WTC11 (cell line): Measurements from ENCODE around the gene SLC48A1. TPM values are rescaled to one million over a fixed set of nuclear protein-coding genes. Genes with fewer than 3 reads are reported as not detected.

ENCODE experiments used
- ATAC-seq: fragments of 200-7000 bp; cut with Tn5 transposase; 2 replicates; pipeline ENCODE4 v1.10.0; 2021; ENCODE audit warnings: mild to moderate bottlenecking, moderate library complexity
- CTCF ChIA-PET: fragments of 300-600 bp; sonication (Branson Sonifier 250); formaldehyde crosslinking; loops from one replicate; lab custom pipeline; 2021; ENCODE audit warnings: antibody characterized with exemption; lab: Charles Lee
- POLR2A ChIA-PET: fragments of 350-600 bp; sonication (Branson Sonifier 250); formaldehyde crosslinking; loops from one replicate; lab custom pipeline; 2021; ENCODE audit warnings: antibody characterized with exemption; lab: Charles Lee
- DNase-seq: peaks from one replicate; pipeline ENCODE4 v3.0.0; 2021; ENCODE audit warnings: low spot score
- H3K27ac Mint-ChIP-seq: 2 replicates; pipeline ENCODE4 v1.8.0; 2021; ENCODE audit warnings: mixed read lengths
- H3K27me3 Mint-ChIP-seq: 2 replicates; pipeline ENCODE4 v1.8.0; 2021; ENCODE audit warnings: low read depth, mild to moderate bottlenecking, moderate library complexity, mixed read lengths
- H3K36me3 Mint-ChIP-seq: 2 replicates; pipeline ENCODE4 v1.8.0; 2021; ENCODE audit warnings: mixed read lengths
- H3K4me1 Mint-ChIP-seq: 2 replicates; pipeline ENCODE4 v1.8.0; 2022; ENCODE audit warnings: mixed read lengths
- H3K4me3 Mint-ChIP-seq: 2 replicates; pipeline ENCODE4 v1.8.0; 2021; ENCODE audit warnings: mild to moderate bottlenecking, moderate library complexity, mixed read lengths
- H3K9me3 Mint-ChIP-seq: 2 replicates; pipeline ENCODE4 v1.8.0; 2021; ENCODE audit warnings: mixed read lengths
- CBFB ChIP-seq: sonication (generic); formaldehyde crosslinking; IDR thresholded peaks from 2 replicates; pipeline ENCODE4 v1.8.1; 2022; ENCODE audit warnings: mild to moderate bottlenecking, low read depth, missing genetic modification reagents
- ELF4 ChIP-seq: sonication (generic); formaldehyde crosslinking; IDR thresholded peaks from 2 replicates; pipeline ENCODE4 v1.8.1; 2022; ENCODE audit warnings: low read depth, mild to moderate bottlenecking, moderate library complexity, missing genetic modification reagents
- FOXK1 ChIP-seq: sonication (generic); formaldehyde crosslinking; IDR thresholded peaks from 2 replicates; pipeline ENCODE4 v1.8.0; 2022; ENCODE audit warnings: mild to moderate bottlenecking, moderate library complexity, missing genetic modification reagents
- HMGA2 ChIP-seq: fragments of 250-450 bp; sonication (Bioruptor Pico); IDR thresholded peaks from 2 replicates; pipeline ENCODE4 v1.4.0; 2021; ENCODE audit warnings: mild to moderate bottlenecking, moderate library complexity
- MXD4 ChIP-seq: fragments of 250-450 bp; sonication (Bioruptor Pico); IDR thresholded peaks from 2 replicates; pipeline ENCODE4 v1.8.0; 2021; ENCODE audit warnings: mild to moderate bottlenecking, moderate library complexity, borderline replicate concordance
- NFATC4 ChIP-seq: fragments of 250-450 bp; sonication (Bioruptor Pico); IDR thresholded peaks from 2 replicates; pipeline ENCODE4 v1.9.0; 2021; ENCODE audit warnings: mild to moderate bottlenecking
- NFE2L1 ChIP-seq: sonication (generic); formaldehyde crosslinking; IDR thresholded peaks from 2 replicates; pipeline ENCODE4 v1.8.1; 2023; ENCODE audit warnings: missing genetic modification reagents
- OVOL2 ChIP-seq: fragments of 250-450 bp; sonication (Bioruptor Pico); IDR thresholded peaks from 2 replicates; pipeline ENCODE4 v1.9.0; 2021; ENCODE audit warnings: mild to moderate bottlenecking, borderline replicate concordance
- SOX15 ChIP-seq: fragments of 250-450 bp; sonication (Bioruptor Pico); IDR thresholded peaks from 2 replicates; pipeline ENCODE4 v1.9.0; 2021; ENCODE audit warnings: mild to moderate bottlenecking
- ZNF317 ChIP-seq: sonication (generic); formaldehyde crosslinking; IDR thresholded peaks from 2 replicates; pipeline ENCODE4 v1.8.1; 2023; ENCODE audit warnings: low read depth, mild to moderate bottlenecking, moderate library complexity, missing genetic modification reagents, borderline replicate concordance
- ZNF396 ChIP-seq: fragments of 250-450 bp; sonication (Bioruptor Pico); IDR thresholded peaks from 2 replicates; pipeline ENCODE4 v1.8.0; 2021; ENCODE audit warnings: mild to moderate bottlenecking, moderate library complexity, borderline replicate concordance
- total RNA-seq: library from RNA; stranded (reverse); gene quantifications from 3 replicates; pipeline ENCODE4 v1.2.3, GENCODE V29; 2021
- TF ChIP-seq, protein P1 (sequence below): sonication (generic); formaldehyde crosslinking; IDR thresholded peaks from 2 replicates; pipeline ENCODE4 v1.8.0; 2023; ENCODE audit warnings: missing genetic modification reagents
- TF ChIP-seq, protein P2 (sequence below): fragments of 250-450 bp; sonication (Bioruptor Pico); IDR thresholded peaks from 2 replicates; pipeline ENCODE4 v2.1.2; 2022; ENCODE audit warnings: mild to moderate bottlenecking, moderate library complexity
- TF ChIP-seq, protein P3 (sequence below): sonication (generic); formaldehyde crosslinking; IDR thresholded peaks from 2 replicates; pipeline ENCODE4 v1.8.1; 2022; ENCODE audit warnings: mild to moderate bottlenecking, moderate library complexity, missing genetic modification reagents
- TF ChIP-seq, protein P4 (sequence below): sonication (generic); formaldehyde crosslinking; IDR thresholded peaks from 2 replicates; pipeline ENCODE4 v1.8.1; 2022; ENCODE audit warnings: mild to moderate bottlenecking, missing genetic modification reagents, moderate library complexity, borderline replicate concordance
- TF ChIP-seq, protein P5 (sequence below): sonication (generic); formaldehyde crosslinking; IDR thresholded peaks from 2 replicates; pipeline ENCODE4 v1.8.0; 2022; ENCODE audit warnings: mild to moderate bottlenecking, missing genetic modification reagents
- TF ChIP-seq, protein P6 (sequence below): sonication (generic); formaldehyde crosslinking; IDR thresholded peaks from 2 replicates; pipeline ENCODE4 v1.8.1; 2023; ENCODE audit warnings: mild to moderate bottlenecking, missing genetic modification reagents, moderate library complexity
- TF ChIP-seq, protein P7 (sequence below): sonication (generic); formaldehyde crosslinking; IDR thresholded peaks from 2 replicates; pipeline ENCODE4 v1.8.1; 2022; ENCODE audit warnings: missing genetic modification reagents, borderline replicate concordance
- TF ChIP-seq, protein P8 (sequence below): sonication (generic); formaldehyde crosslinking; IDR thresholded peaks from 2 replicates; pipeline ENCODE4 v1.8.1; 2023; ENCODE audit warnings: mild to moderate bottlenecking, missing genetic modification reagents, moderate library complexity
- TF ChIP-seq, protein P9 (sequence below): sonication (generic); formaldehyde crosslinking; conservative IDR thresholded peaks from 2 replicates; pipeline ENCODE4 v1.8.1; 2022; ENCODE audit warnings: mild to moderate bottlenecking, missing genetic modification reagents

The SLC48A1 gene
- total RNA-seq, 1 experiment from 2014 or later, result 13.8 TPM

DNA sequence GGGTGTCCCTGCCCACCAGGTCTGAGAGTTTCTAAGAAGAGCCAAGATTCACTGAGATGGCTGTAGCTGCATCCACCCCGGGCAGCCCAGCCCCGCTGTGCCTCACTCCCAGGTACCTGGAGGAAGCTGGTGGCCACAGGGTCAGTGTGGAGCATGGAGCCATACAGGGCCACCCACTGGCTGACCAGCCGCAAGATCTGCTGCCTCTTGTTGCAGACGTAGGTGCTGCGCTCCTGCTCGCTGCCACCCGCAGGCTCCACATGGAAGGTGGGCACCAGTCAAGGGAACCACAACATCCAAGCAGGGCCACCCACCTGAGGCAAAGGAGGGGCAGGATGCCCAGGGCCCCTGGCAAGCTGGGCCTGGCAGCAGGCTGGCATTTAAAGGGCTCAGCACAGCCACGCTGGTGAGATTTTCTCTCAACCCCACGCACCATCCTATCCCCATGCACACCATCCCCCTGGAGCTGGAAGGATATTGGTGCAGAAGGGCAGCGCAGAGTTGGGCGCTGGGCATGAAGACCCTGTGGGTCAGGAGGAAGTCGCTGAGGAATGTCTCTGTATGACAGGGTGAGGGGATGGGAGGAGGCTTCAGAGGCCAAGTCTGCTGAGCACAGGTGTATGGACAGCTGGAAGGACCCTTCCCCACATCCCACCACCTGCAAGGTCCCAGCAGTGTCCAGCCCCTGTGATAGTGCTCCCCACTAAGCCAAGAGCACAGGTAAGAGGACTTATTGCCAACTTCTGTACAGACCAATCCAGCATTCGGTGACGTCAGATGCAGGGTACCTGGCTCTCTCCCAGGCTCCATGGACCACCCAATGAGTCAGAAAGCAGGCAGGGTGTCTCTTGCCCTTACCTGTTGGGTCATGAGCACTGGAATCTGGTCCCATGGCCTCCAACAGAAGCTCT, 25.2 kb upstream of the SLC48A1 start:
- DNase-seq (no peak), ATAC-seq (no peak)
- peaks cover 6% of the 10 kb centered on the region; the same call in 1 of the 2 replicates for H3K27me3 Mint-ChIP-seq
- H3K27ac Mint-ChIP-seq, result no peak overlapping the region
- H3K36me3 Mint-ChIP-seq, result no peaks in the 10 kb centered on the region
- POLR2A ChIA-PET, result no interaction called here
- H3K4me1 Mint-ChIP-seq, result peaks cover 44% of the 10 kb centered on the region
- no peaks in the 10 kb centered on the region for H3K9me3 Mint-ChIP-seq
- no peak for TF ChIP-seq SOX15 (CRISPR knock-in tag)
- TF ChIP-seq, protein P1, sequence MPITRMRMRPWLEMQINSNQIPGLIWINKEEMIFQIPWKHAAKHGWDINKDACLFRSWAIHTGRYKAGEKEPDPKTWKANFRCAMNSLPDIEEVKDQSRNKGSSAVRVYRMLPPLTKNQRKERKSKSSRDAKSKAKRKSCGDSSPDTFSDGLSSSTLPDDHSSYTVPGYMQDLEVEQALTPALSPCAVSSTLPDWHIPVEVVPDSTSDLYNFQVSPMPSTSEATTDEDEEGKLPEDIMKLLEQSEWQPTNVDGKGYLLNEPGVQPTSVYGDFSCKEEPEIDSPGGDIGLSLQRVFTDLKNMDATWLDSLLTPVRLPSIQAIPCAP, result no peak
- TF ChIP-seq, protein P2, sequence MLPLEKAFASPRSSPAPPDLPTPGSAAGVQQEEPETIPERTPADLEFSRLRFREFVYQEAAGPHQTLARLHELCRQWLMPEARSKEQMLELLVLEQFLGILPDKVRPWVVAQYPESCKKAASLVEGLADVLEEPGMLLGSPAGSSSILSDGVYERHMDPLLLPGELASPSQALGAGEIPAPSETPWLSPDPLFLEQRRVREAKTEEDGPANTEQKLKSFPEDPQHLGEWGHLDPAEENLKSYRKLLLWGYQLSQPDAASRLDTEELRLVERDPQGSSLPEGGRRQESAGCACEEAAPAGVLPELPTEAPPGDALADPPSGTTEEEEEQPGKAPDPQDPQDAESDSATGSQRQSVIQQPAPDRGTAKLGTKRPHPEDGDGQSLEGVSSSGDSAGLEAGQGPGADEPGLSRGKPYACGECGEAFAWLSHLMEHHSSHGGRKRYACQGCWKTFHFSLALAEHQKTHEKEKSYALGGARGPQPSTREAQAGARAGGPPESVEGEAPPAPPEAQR (CRISPR knock-in tag), result no peak
- no peak for TF ChIP-seq HMGA2 (CRISPR knock-in tag)
- TF ChIP-seq, protein P3, sequence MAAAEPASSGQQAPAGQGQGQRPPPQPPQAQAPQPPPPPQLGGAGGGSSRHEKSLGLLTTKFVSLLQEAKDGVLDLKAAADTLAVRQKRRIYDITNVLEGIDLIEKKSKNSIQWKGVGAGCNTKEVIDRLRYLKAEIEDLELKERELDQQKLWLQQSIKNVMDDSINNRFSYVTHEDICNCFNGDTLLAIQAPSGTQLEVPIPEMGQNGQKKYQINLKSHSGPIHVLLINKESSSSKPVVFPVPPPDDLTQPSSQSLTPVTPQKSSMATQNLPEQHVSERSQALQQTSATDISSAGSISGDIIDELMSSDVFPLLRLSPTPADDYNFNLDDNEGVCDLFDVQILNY (CRISPR knock-in tag), result no peak
- TF ChIP-seq, protein P4, sequence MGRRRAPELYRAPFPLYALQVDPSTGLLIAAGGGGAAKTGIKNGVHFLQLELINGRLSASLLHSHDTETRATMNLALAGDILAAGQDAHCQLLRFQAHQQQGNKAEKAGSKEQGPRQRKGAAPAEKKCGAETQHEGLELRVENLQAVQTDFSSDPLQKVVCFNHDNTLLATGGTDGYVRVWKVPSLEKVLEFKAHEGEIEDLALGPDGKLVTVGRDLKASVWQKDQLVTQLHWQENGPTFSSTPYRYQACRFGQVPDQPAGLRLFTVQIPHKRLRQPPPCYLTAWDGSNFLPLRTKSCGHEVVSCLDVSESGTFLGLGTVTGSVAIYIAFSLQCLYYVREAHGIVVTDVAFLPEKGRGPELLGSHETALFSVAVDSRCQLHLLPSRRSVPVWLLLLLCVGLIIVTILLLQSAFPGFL, result no peak
- TF ChIP-seq CBFB (CRISPR knock-in tag), result no peak
- no peak for TF ChIP-seq MXD4 (CRISPR knock-in tag)
- TF ChIP-seq NFE2L1 (CRISPR knock-in tag), result no peak
- TF ChIP-seq ZNF396 (CRISPR knock-in tag), result no peak
- TF ChIP-seq, protein P5, sequence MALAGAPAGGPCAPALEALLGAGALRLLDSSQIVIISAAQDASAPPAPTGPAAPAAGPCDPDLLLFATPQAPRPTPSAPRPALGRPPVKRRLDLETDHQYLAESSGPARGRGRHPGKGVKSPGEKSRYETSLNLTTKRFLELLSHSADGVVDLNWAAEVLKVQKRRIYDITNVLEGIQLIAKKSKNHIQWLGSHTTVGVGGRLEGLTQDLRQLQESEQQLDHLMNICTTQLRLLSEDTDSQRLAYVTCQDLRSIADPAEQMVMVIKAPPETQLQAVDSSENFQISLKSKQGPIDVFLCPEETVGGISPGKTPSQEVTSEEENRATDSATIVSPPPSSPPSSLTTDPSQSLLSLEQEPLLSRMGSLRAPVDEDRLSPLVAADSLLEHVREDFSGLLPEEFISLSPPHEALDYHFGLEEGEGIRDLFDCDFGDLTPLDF (CRISPR knock-in tag), result no peak
- no peak for TF ChIP-seq ZNF317 (CRISPR knock-in tag)
- TF ChIP-seq OVOL2 (CRISPR knock-in tag), result no peak
- no peak for TF ChIP-seq FOXK1
- TF ChIP-seq NFATC4, result no peak
- TF ChIP-seq, protein P6, sequence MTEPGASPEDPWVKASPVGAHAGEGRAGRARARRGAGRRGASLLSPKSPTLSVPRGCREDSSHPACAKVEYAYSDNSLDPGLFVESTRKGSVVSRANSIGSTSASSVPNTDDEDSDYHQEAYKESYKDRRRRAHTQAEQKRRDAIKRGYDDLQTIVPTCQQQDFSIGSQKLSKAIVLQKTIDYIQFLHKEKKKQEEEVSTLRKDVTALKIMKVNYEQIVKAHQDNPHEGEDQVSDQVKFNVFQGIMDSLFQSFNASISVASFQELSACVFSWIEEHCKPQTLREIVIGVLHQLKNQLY (CRISPR knock-in tag), result no peak
- TF ChIP-seq, protein P7, sequence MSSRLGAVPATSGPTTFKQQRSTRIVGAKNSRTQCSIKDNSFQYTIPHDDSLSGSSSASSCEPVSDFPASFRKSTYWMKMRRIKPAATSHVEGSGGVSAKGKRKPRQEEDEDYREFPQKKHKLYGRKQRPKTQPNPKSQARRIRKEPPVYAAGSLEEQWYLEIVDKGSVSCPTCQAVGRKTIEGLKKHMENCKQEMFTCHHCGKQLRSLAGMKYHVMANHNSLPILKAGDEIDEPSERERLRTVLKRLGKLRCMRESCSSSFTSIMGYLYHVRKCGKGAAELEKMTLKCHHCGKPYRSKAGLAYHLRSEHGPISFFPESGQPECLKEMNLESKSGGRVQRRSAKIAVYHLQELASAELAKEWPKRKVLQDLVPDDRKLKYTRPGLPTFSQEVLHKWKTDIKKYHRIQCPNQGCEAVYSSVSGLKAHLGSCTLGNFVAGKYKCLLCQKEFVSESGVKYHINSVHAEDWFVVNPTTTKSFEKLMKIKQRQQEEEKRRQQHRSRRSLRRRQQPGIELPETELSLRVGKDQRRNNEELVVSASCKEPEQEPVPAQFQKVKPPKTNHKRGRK (CRISPR knock-in tag), result no peak
- TF ChIP-seq, protein P8, sequence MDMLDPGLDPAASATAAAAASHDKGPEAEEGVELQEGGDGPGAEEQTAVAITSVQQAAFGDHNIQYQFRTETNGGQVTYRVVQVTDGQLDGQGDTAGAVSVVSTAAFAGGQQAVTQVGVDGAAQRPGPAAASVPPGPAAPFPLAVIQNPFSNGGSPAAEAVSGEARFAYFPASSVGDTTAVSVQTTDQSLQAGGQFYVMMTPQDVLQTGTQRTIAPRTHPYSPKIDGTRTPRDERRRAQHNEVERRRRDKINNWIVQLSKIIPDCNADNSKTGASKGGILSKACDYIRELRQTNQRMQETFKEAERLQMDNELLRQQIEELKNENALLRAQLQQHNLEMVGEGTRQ (CRISPR knock-in tag), result no peak
- TF ChIP-seq ELF4 (CRISPR knock-in tag), result no peak
- TF ChIP-seq, protein P9, sequence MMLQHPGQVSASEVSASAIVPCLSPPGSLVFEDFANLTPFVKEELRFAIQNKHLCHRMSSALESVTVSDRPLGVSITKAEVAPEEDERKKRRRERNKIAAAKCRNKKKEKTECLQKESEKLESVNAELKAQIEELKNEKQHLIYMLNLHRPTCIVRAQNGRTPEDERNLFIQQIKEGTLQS (CRISPR knock-in tag), result no peak
- no peak overlapping the region for H3K4me3 Mint-ChIP-seq
- CTCF ChIA-PET, result interaction anchor here (0.8 to 2.3 kb wide), 5 partner anchors 10 to 33 kb away, joined by 3 to 12 read pairs (median 4); partner anchors contain the start of genes RAPGEF3 and SLC48A1
